ENCODE data around the gene SLC2A5.

Gene SLC2A5

GRCh38 chr1:9088807-9089206 is 19.4 kb upstream of the SLC2A5 start:
- DNase-seq (ENCODE audit: low read depth in 2 of 2): no peak

DNA sequence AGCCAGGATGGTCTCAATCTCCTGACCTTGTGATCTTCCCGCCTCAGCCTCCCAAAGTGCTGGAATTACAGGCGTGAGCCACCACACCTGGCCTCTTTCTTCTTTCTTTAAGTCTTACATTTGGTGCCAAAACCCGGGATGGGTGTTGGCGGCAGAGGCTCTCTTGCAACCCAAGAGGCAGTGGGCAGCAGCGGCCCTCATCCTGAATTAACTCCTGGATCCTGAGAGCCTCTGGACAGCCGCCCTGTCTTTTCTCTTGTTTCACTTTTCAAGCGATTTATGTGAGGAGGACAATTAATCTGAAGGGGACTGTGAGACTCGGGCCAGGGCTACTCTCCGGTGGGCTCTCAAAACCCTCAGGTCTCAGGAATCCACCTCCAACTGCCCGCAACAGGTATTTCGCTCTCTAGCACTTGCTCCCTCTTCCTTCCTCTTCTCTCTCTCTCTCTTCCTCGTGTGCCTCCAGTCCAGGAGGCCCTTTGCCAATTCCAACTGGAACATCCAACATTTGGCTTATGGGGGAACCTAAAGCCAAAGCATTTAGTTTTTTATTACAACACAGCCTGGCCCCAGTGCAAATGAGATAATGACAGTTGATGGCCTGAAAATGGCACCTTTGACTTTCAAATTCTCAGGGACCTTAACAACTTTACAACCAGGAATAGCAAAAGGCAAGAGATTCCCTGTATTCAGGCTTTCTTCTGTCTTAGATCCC is 18.1 kb upstream of the SLC2A5 start:
- DNase-seq (ENCODE audit: low read depth in 2 of 2): no peak

GRCh38 chr1:9086796-9087195 is 17.4 kb upstream of the SLC2A5 start:
- DNase-seq (ENCODE audit: low read depth in 2 of 2): no peak

GRCh38 chr1:9086045-9086444 is 16.6 kb upstream of the SLC2A5 start:
- no peak for DNase-seq (ENCODE audit: low read depth in 2 of 2)

DNA sequence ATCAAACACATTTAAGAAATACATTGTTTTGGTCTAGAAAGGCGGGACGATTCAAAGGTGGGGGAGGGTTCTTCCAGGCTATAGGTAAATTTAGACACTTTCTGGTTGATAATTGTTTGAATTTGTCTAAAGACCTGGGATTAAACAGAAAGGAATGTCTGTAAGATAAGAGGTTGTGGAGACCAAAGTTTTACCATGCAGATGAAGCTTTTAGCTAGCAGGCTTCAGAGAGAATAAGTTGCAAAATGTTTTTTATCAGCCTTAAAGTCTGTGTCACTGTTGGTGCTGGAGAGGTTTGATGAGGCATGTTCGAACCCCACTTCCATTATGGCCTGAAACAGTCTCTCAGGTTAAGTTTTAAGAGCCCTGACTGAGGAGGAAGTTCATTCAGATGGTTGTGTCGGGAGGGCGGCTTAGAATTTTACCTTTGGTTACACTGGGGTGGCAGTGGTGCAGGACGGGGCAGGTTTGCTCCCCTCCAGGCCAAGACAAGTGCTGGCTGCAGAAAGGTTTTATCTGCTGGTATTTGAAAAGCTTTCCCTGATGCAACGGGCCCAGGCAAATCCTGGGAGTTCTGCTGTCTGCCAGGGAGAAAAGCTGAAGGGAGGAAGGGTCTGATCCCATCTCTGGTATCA is 16.0 kb upstream of the SLC2A5 start:
- DNase-seq (ENCODE audit: low read depth in 2 of 2): no peak

GRCh38 chr1:9084906-9085305 is 15.5 kb upstream of the SLC2A5 start:
- no peak for DNase-seq (ENCODE audit: low read depth in 2 of 2)

GRCh38 chr1:9081473-9081872 is 12.0 kb upstream of the SLC2A5 start:
- no peak for DNase-seq (ENCODE audit: low read depth in 2 of 2)

- no peak for DNase-seq (ENCODE audit: low read depth in 2 of 2)
Observed at GRCh38 chr1:9080705-9081291, 11.4 kb upstream of the SLC2A5 start.

GRCh38 chr1:9079988-9080704 is 10.7 kb upstream of the SLC2A5 start:
- DNase-seq (ENCODE audit: low read depth in 2 of 2): no peak

DNA sequence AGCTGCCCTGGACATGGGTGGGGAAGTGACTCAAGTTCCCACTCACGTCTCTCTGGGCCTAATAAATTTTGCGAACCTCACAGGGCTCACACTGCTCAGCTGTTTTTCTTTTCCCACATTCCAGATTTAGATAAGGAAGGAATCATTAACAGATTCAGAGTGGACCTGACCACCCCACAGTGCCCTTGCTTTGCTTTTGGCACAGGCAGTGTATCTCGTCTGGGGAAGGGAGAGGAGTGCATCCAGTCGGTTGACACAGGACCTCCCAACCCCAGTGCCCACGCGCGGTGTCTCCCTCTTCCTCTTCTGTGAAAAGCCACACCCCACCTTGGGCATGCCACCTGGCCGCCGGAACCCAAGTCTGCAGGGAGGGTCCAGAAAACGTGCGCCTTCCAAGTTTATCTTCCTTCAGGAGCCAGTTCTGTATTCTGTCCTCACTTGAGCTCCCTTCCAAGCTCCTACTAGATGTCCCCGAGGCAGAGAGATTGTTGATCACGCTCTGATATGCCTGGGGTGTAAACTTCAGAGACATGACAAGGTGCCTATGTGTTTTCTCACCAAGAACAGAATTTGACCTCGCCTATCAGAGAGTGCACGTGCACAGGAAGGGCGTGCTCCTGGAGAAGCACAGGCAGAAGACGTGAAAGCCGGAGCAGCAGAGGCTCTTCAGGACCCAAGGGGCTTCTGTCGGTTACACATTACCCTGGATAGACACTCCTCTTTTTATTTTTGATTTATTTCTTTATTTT is 9.5 kb upstream of the SLC2A5 start:
- no peak for DNase-seq (ENCODE audit: low read depth in 2 of 2)

- DNase-seq (ENCODE audit: low read depth in 2 of 2): no peak
Observed at GRCh38 chr1:9078015-9078751, 8.7 kb upstream of the SLC2A5 start.

DNA sequence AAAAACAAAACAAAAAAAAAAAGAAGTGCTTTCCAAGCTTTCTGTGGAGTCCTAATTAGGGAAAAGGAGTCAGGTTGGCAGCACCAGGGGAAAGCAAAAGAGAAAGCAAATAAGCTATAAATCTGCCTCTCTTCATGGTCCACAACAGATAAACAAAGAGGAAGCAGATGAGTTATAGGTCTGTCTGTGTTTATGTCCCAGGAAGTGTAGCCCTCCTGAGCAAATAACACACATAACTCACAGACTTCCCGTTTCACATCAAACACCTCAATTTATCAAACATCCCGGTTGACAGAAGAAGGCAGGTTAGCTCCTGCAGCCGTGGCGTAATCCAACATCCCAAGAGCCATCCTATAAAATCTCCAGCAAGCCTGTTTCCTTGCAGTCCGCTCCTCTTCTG is 5.6 kb upstream of the SLC2A5 start:
- no peak for DNase-seq (ENCODE audit: low read depth in 2 of 2)

GRCh38 chr1:9073143-9073542 is 3.7 kb upstream of the SLC2A5 start:
- no peak for DNase-seq (ENCODE audit: low read depth in 2 of 2)

GRCh38 chr1:9071554-9072235 is 2.3 kb upstream of the SLC2A5 start:
- DNase-seq (ENCODE audit: low read depth in 2 of 2): no peak

DNA sequence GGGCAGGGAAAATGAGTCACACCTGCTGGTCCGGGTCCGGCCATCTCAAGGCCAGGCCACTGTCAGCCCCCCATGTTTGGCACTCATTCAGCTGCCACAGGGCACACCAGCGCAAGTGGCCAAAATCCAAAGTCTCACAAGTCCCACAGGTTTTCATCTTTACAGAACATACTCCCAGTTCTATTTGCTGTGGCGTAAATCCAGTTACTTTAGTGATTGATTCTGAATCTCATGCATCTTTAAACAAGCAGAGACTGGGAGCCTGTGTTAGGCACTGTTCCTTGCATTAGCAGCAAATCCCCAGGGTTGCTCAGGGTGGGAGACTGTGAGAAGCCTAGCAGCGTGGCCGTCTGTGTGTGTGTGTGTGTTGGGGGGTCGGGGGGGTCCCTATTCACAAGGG is 1.1 kb upstream of the SLC2A5 start:
- no peak for DNase-seq (ENCODE audit: low read depth in 2 of 2)

- DNase-seq (ENCODE audit: low read depth in 2 of 2): no peak
Observed at GRCh38 chr1:9068981-9069325, 482 bp downstream of the SLC2A5 start.

GRCh38 chr1:9066945-9067807 is 2.3 kb downstream of the SLC2A5 start:
- no peak for DNase-seq (ENCODE audit: low read depth in 2 of 2)

GRCh38 chr1:9065213-9065751 is 4.2 kb downstream of the SLC2A5 start:
- no peak for DNase-seq (ENCODE audit: low read depth in 2 of 2)

DNA sequence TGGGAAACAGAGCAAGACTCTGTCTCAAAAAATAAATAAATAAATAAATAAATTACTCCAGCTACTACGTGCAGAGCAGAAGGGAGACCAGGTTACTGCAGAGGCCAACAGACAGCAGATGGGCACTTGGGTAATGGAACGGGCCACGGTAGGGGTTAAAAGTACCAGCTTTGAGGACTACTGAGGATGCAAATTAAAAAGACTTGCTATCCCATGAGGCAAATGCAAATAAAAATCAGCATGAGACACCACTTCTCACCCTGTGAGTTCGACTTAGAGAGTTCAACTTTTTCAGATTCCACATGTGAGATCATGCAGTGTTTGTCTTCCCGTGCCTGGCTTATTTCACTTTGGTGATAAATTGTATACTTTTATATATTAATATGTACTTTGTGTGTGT is 6.6 kb downstream of the SLC2A5 start:
- DNase-seq (ENCODE audit: low read depth in 2 of 2): no peak

Data from stimulated activated CD4-positive, alpha-beta T cell treated with anti-CD3 and anti-CD28 coated beads, Interleukin-1b, Interleukin-23, amount 100 ng/mL, for 4 hours (primary cell).